GM23248 (cell line): ENCODE results near the gene KRTAP3-1. TPM values are rescaled to one million over a fixed set of nuclear protein-coding genes. Genes with fewer than 3 reads are reported as not detected.

Experiments
- DNase-seq: peaks from one replicate; pipeline ENCODE4 v3.0.0-alpha.2; 2015
- H2AFZ ChIP-seq: fragments of 200-600 bp; sonication (generic); 2 replicates; pipeline ENCODE4 v1.6.1; 2016; ENCODE audit warnings: antibody characterized with exemption
- H3F3A ChIP-seq: fragments of 200-600 bp; sonication (generic); 2 replicates; pipeline ENCODE4 v1.6.1; 2016; ENCODE audit warnings: mild to moderate bottlenecking, antibody characterized with exemption, mixed run types; ENCODE audit not compliant: insufficient read depth
- H3K27ac ChIP-seq: fragments of 200-600 bp; sonication (generic); 2 replicates; pipeline ENCODE4 v1.5.1; 2016; ENCODE audit warnings: mild to moderate bottlenecking
- H3K27me3 ChIP-seq: fragments of 200-600 bp; sonication (generic); replicated peaks from 2 replicates; pipeline ENCODE4 v1.6.1; 2016; ENCODE audit warnings: mild to moderate bottlenecking; ENCODE audit not compliant: insufficient read depth
- H3K36me3 ChIP-seq: fragments of 200-600 bp; sonication (generic); 2 replicates; pipeline ENCODE4 v1.6.1; 2016; ENCODE audit warnings: low read depth, mild to moderate bottlenecking
- H3K4me1 ChIP-seq: fragments of 200-600 bp; sonication (generic); 2 replicates; pipeline ENCODE4 v1.6.1; 2016; ENCODE audit warnings: mild to moderate bottlenecking; ENCODE audit not compliant: insufficient read depth
- H3K4me2 ChIP-seq: fragments of 200-600 bp; sonication (generic); one replicate; pipeline ENCODE4 v1.6.1; 2016; ENCODE audit warnings: mild to moderate bottlenecking; ENCODE audit not compliant: unreplicated experiment
- H3K4me3 ChIP-seq: fragments of 200-600 bp; sonication (generic); 2 replicates; pipeline ENCODE4 v1.5.1; 2016; ENCODE audit warnings: mild to moderate bottlenecking
- H3K79me2 ChIP-seq: fragments of 200-600 bp; sonication (generic); 2 replicates; pipeline ENCODE4 v1.6.1; 2016; ENCODE audit warnings: mild to moderate bottlenecking; ENCODE audit not compliant: insufficient read depth
- H3K9ac ChIP-seq: fragments of 200-600 bp; sonication (generic); 2 replicates; pipeline ENCODE4 v1.6.1; 2016; ENCODE audit warnings: mild to moderate bottlenecking
- H3K9me2 ChIP-seq: fragments of 200-600 bp; sonication (generic); 2 replicates; pipeline ENCODE4 v1.6.1; 2016; ENCODE audit warnings: mixed run types, mild to moderate bottlenecking, moderate library complexity; ENCODE audit not compliant: insufficient read depth
- H3K9me3 ChIP-seq: fragments of 200-600 bp; sonication (generic); one replicate; pipeline ENCODE4 v1.6.1; 2017; ENCODE audit warnings: low read depth
- H4K20me1 ChIP-seq: fragments of 200-600 bp; sonication (generic); 2 replicates; pipeline ENCODE4 v1.6.0; 2016; ENCODE audit not compliant: insufficient read depth
- EZH2 ChIP-seq: fragments of 200-600 bp; sonication (generic); IDR thresholded peaks from 2 replicates; pipeline ENCODE4 v1.6.1; 2018; ENCODE audit warnings: antibody characterized with exemption, mild to moderate bottlenecking; ENCODE audit not compliant: insufficient read depth, poor library complexity, severe bottlenecking
- EZH2phosphoT487 ChIP-seq: fragments of 200-600 bp; sonication (generic); IDR thresholded peaks from 2 replicates; pipeline ENCODE4 v1.6.1; 2018; ENCODE audit warnings: antibody characterized with exemption, moderate library complexity, mild to moderate bottlenecking, low read depth; ENCODE audit not compliant: insufficient read depth
- WGBS, 2 experiments: methylation state at CpG; one replicate each; pipeline ENCODE4 v1.1.6; 2015 to 2017; ENCODE audit warnings: low lambda C conversion rate in 2 of 2, low coverage in 1 of 2; ENCODE audit errors: missing lambda C conversion rate in 2 of 2; 5-methylcytosine and 5-hydroxymethylcytosine counted together
- in situ Hi-C: fragments of 300-500 bp; cut with MboI; formaldehyde crosslinking; loops from 2 replicates; pipeline ENCODE4 v1.15.0; 2020
- polyA plus RNA-seq: library from polyadenylated mRNA; unstranded; fragments of >200 nt; fragmentation: Nextera tagmentation; extraction: Ambion mirVana; gene quantifications from 2 replicates; pipeline ENCODE4 v1.2.1, GENCODE V29; 2016
- small RNA-seq: library from RNA; depleted of rRNA; stranded (forward); fragments of <200 nt; gene quantifications from one replicate; pipeline ENCODE3, GENCODE V24; 2014; ENCODE audit warnings: low read depth, low replicate concordance
- total RNA-seq: library from RNA; depleted of rRNA; stranded (reverse); fragments of >200 nt; shearing (Covaris generic); gene quantifications from 2 replicates; pipeline ENCODE4 v1.2.3, GENCODE V29; 2014; rRNA removed

Gene KRTAP3-1
- total and polyA plus RNA-seq, 2 experiments from 2014 or later, result not detected

DNA sequence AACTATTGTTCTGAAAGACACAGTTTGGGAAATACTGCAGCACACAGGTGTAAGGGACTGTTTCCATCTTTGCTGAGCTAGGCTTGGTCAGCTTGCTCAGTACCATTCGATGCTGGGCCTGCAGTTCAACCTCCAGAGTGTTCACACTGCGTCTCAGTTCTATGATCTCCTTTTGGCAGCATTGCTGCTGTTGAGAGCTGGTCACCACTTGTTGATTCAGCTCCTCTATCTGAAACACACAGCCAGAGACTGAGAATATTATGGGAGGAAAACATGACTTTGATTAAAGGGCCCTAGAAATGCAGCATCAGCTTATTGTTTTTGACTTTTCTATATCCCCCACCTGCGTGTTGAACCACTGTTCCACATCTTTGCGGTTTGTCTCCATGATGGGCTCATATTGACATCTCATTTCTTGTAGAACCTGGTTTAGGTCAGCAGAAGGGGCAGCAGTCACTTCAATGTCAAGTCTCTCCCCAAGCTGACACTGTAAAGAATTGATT, 46.8 kb downstream of the KRTAP3-1 start:
- H3K9me3 ChIP-seq, result no peaks in the 10 kb centered on the region
- H3K27me3 ChIP-seq, result no peaks in the 10 kb centered on the region
- TF ChIP-seq EZH2phosphoT487, result no peak
- no peak for TF ChIP-seq EZH2
- 82 to 91% methylated on average over 4 of the region's 4 CpGs for WGBS, 2 experiments
- no peak overlapping the region for H3K4me3 ChIP-seq
- in situ Hi-C loops, result no loop called here
- H2AFZ ChIP-seq, result no peak overlapping the region
- DNase-seq, result no peak
- no peaks in the 10 kb centered on the region for H3K79me2 ChIP-seq
- no peak overlapping the region for H3K27ac ChIP-seq
- H3K4me2 ChIP-seq, result no peak overlapping the region
- H4K20me1 ChIP-seq, result no peaks in the 10 kb centered on the region
- H3F3A ChIP-seq, result peaks cover 27% of the 10 kb centered on the region
- no peaks in the 10 kb centered on the region for H3K9me2 ChIP-seq
- H3K9ac ChIP-seq, result no peak overlapping the region
- H3K4me1 ChIP-seq, result peaks cover 26% of the 10 kb centered on the region
- no peaks in the 10 kb centered on the region for H3K36me3 ChIP-seq

DNA sequence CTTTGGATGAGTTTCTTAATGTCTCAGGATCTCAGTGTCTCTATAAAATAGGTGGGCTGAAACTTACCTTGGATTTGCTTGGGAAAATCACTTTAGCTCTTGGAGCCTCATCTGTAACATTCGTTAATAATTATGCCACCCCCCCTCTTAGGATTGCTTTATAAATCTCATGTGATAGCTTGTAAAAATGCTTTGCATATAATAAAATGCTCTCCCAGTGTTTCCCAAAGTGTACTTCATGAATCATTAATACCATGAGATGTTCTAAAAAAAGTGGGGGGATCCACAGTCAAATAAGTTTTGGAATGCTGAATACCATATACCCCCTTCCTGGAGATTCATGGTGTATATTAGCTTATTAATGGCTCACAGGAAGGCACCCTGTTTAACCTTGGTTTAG, 47.3 kb downstream of the KRTAP3-1 start:
- H4K20me1 ChIP-seq, result no peaks in the 10 kb centered on the region
- in situ Hi-C loops, result no loop called here
- no peaks in the 10 kb centered on the region for H3K79me2 ChIP-seq
- no peaks in the 10 kb centered on the region for H3K9me2 ChIP-seq
- H3K4me2 ChIP-seq, result no peak overlapping the region
- H3K36me3 ChIP-seq, result no peaks in the 10 kb centered on the region
- no peak overlapping the region for H2AFZ ChIP-seq
- no peak for DNase-seq
- no peak overlapping the region for H3K27ac ChIP-seq
- no peaks in the 10 kb centered on the region for H3K9me3 ChIP-seq
- no peak overlapping the region for H3K4me3 ChIP-seq
- no peak overlapping the region for H3K9ac ChIP-seq
- TF ChIP-seq EZH2 (no peak), EZH2phosphoT487 (no peak)
- no peaks in the 10 kb centered on the region for H3K27me3 ChIP-seq
- 17 to 22% methylated on average over 1 of the region's 1 CpG for WGBS, 2 experiments
- peaks cover 31% of the 10 kb centered on the region for H3K4me1 ChIP-seq
- H3F3A ChIP-seq, result peaks cover 31% of the 10 kb centered on the region

DNA sequence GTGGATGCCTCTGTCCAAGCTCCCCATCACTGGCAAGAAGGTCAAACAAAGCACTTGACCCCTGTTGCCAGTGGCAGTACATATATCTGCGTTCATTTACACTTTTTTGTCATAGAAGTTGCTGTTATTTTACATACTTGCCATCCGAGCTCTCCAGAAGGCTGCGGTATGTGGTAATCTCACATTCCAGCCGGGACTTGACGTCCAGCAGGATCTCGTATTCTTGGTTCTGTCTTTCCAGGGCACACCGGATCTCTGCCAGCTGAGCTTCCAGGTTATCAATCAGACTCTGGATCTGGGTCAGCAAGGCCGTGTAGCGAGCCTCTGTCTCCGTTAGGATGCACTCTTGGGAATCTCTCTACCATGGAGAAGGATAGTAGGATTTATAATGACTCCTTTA, 48.8 kb downstream of the KRTAP3-1 start:
- no peak overlapping the region for H3K4me2 ChIP-seq
- H3K9me2 ChIP-seq, result no peaks in the 10 kb centered on the region
- DNase-seq, result no peak
- TF ChIP-seq EZH2 (no peak), EZH2phosphoT487 (no peak)
- H3F3A ChIP-seq, result peaks cover 43% of the 10 kb centered on the region
- H3K9me3 ChIP-seq, result no peaks in the 10 kb centered on the region
- WGBS, 2 experiments, result 98% methylated on average over 10 of the region's 10 CpGs
- no peaks in the 10 kb centered on the region for H4K20me1 ChIP-seq
- no peak overlapping the region for H3K9ac ChIP-seq
- H3K79me2 ChIP-seq, result no peaks in the 10 kb centered on the region
- no peaks in the 10 kb centered on the region for H3K27me3 ChIP-seq
- H3K27ac ChIP-seq, result no peak overlapping the region
- H2AFZ ChIP-seq, result no peak overlapping the region
- no peaks in the 10 kb centered on the region for H3K36me3 ChIP-seq
- peaks cover 44% of the 10 kb centered on the region for H3K4me1 ChIP-seq
- H3K4me3 ChIP-seq, result no peak overlapping the region
- in situ Hi-C loops, result no loop called here

Small RNAs within 50 kb of the gene (small RNA-seq; reads per million reads assigned to genes)
- gene KRTAP3-4P, result not detected

Other genes starting within 250 kb of the KRTAP3-1 start
Only the 30 nearest of the 37 such genes appear.
- not detected in 2 replicates for gene KRT28, start 209.2 kb downstream of the KRTAP3-1 start, total RNA-seq
- not detected in 2 replicates for gene KRT28, start 209.2 kb downstream of the KRTAP3-1 start, polyA plus RNA-seq
- gene KRT10, start 186.5 kb downstream of the KRTAP3-1 start, total RNA-seq, result 21.8 and 23.3 TPM in 2 replicates
- 141 and 145 TPM in 2 replicates for gene KRT10, start 186.5 kb downstream of the KRTAP3-1 start, polyA plus RNA-seq
- not detected in 2 replicates for gene KRT12, start 141.9 kb downstream of the KRTAP3-1 start, total RNA-seq
- gene KRT12, start 141.9 kb downstream of the KRTAP3-1 start, polyA plus RNA-seq, result not detected in 2 replicates
- gene KRT20, start 123.9 kb downstream of the KRTAP3-1 start, total RNA-seq, result not detected in 2 replicates
- gene KRT20, start 123.9 kb downstream of the KRTAP3-1 start, polyA plus RNA-seq, result not detected in 2 replicates
- gene KRT23, start 71.5 kb downstream of the KRTAP3-1 start, total RNA-seq, result not detected in 2 replicates
- gene KRT23, start 71.5 kb downstream of the KRTAP3-1 start, polyA plus RNA-seq, result 0.13 TPM in 1 of 2 replicates, not detected in the other
- gene KRT39, start 42.2 kb downstream of the KRTAP3-1 start, total RNA-seq, result not detected in 2 replicates
- gene KRT39, start 42.2 kb downstream of the KRTAP3-1 start, polyA plus RNA-seq, result not detected in 2 replicates
- gene KRT40, start 24.8 kb downstream of the KRTAP3-1 start, total RNA-seq, result not detected in 2 replicates
- not detected in 2 replicates for gene KRT40, start 24.8 kb downstream of the KRTAP3-1 start, polyA plus RNA-seq
- gene KRTAP3-3, start 15.0 kb downstream of the KRTAP3-1 start, total RNA-seq, result not detected in 2 replicates
- gene KRTAP3-3, start 15.0 kb downstream of the KRTAP3-1 start, polyA plus RNA-seq, result not detected in 2 replicates
- not detected in 2 replicates for gene KRTAP3-2, start 9.2 kb downstream of the KRTAP3-1 start, total RNA-seq
- not detected in 2 replicates for gene KRTAP3-2, start 9.2 kb downstream of the KRTAP3-1 start, polyA plus RNA-seq
- gene KRTAP1-5, start 18.1 kb upstream of the KRTAP3-1 start, total RNA-seq, result 49.2 and 64.1 TPM in 2 replicates
- gene KRTAP1-5, start 18.1 kb upstream of the KRTAP3-1 start, polyA plus RNA-seq, result 127 and 134 TPM in 2 replicates
- gene KRTAP1-4, start 21.1 kb upstream of the KRTAP3-1 start, total RNA-seq, result not detected in 2 replicates
- gene KRTAP1-4, start 21.1 kb upstream of the KRTAP3-1 start, polyA plus RNA-seq, result not detected in 2 replicates
- gene KRTAP1-3, start 25.7 kb upstream of the KRTAP3-1 start, total RNA-seq, result not detected in 2 replicates
- gene KRTAP1-3, start 25.7 kb upstream of the KRTAP3-1 start, polyA plus RNA-seq, result not detected in 2 replicates
- 1.6 and 4.2 TPM in 2 replicates for gene KRTAP1-1, start 32.3 kb upstream of the KRTAP3-1 start, total RNA-seq
- 2.6 and 3.3 TPM in 2 replicates for gene KRTAP1-1, start 32.3 kb upstream of the KRTAP3-1 start, polyA plus RNA-seq
- gene KRTAP2-1, start 38.2 kb upstream of the KRTAP3-1 start, total RNA-seq, result not detected in 2 replicates
- not detected in 2 replicates for gene KRTAP2-1, start 38.2 kb upstream of the KRTAP3-1 start, polyA plus RNA-seq
- gene KRTAP2-2, start 46.1 kb upstream of the KRTAP3-1 start, total RNA-seq, result not detected in 2 replicates
- 0.51 and 0.74 TPM in 2 replicates for gene KRTAP2-2, start 46.1 kb upstream of the KRTAP3-1 start, polyA plus RNA-seq
- gene KRTAP2-3, start 51.0 kb upstream of the KRTAP3-1 start, total RNA-seq, result 0.38 and 13.4 TPM in 2 replicates
- 54.3 and 55.2 TPM in 2 replicates for gene KRTAP2-3, start 51.0 kb upstream of the KRTAP3-1 start, polyA plus RNA-seq
- gene KRTAP2-4, start 56.8 kb upstream of the KRTAP3-1 start, total RNA-seq, result not detected in 2 replicates
- not detected in 2 replicates for gene KRTAP2-4, start 56.8 kb upstream of the KRTAP3-1 start, polyA plus RNA-seq
- not detected in 2 replicates for gene KRTAP4-7, start 75.0 kb upstream of the KRTAP3-1 start, total RNA-seq
- gene KRTAP4-7, start 75.0 kb upstream of the KRTAP3-1 start, polyA plus RNA-seq, result not detected in 2 replicates
- gene KRTAP4-8, start 89.0 kb upstream of the KRTAP3-1 start, total RNA-seq, result not detected in 2 replicates
- 0.20 TPM in 1 of 2 replicates, not detected in the other for gene KRTAP4-8, start 89.0 kb upstream of the KRTAP3-1 start, polyA plus RNA-seq
- not detected in 2 replicates for gene KRTAP4-16, start 93.1 kb upstream of the KRTAP3-1 start, total RNA-seq
- gene KRTAP4-16, start 93.1 kb upstream of the KRTAP3-1 start, polyA plus RNA-seq, result not detected in 2 replicates
- gene KRTAP4-9, start 96.3 kb upstream of the KRTAP3-1 start, total RNA-seq, result not detected in 2 replicates
- gene KRTAP4-9, start 96.3 kb upstream of the KRTAP3-1 start, polyA plus RNA-seq, result 0.49 and 0.51 TPM in 2 replicates
- gene KRTAP4-11, start 109.2 kb upstream of the KRTAP3-1 start, total RNA-seq, result not detected in 2 replicates
- gene KRTAP4-11, start 109.2 kb upstream of the KRTAP3-1 start, polyA plus RNA-seq, result 0.29 TPM in 1 of 2 replicates, not detected in the other
- gene KRTAP4-12, start 115.1 kb upstream of the KRTAP3-1 start, total RNA-seq, result not detected in 2 replicates
- 1.7 and 1.8 TPM in 2 replicates for gene KRTAP4-12, start 115.1 kb upstream of the KRTAP3-1 start, polyA plus RNA-seq
- not detected in 2 replicates for gene KRTAP4-6, start 131.4 kb upstream of the KRTAP3-1 start, total RNA-seq
- not detected in 2 replicates for gene KRTAP4-6, start 131.4 kb upstream of the KRTAP3-1 start, polyA plus RNA-seq
- gene KRTAP4-5, start 140.7 kb upstream of the KRTAP3-1 start, total RNA-seq, result not detected in 2 replicates
- not detected in 2 replicates for gene KRTAP4-5, start 140.7 kb upstream of the KRTAP3-1 start, polyA plus RNA-seq
- gene KRTAP4-4, start 151.6 kb upstream of the KRTAP3-1 start, total RNA-seq, result not detected in 2 replicates
- not detected in 2 replicates for gene KRTAP4-4, start 151.6 kb upstream of the KRTAP3-1 start, polyA plus RNA-seq
- gene KRTAP4-3, start 159.1 kb upstream of the KRTAP3-1 start, total RNA-seq, result not detected in 2 replicates
- gene KRTAP4-3, start 159.1 kb upstream of the KRTAP3-1 start, polyA plus RNA-seq, result not detected in 2 replicates
- gene KRTAP4-2, start 169.1 kb upstream of the KRTAP3-1 start, total RNA-seq, result not detected in 2 replicates
- not detected in 2 replicates for gene KRTAP4-2, start 169.1 kb upstream of the KRTAP3-1 start, polyA plus RNA-seq
- 0.76 TPM in 1 of 2 replicates, not detected in the other for gene KRTAP4-1, start 175.8 kb upstream of the KRTAP3-1 start, total RNA-seq
- not detected in 2 replicates for gene KRTAP4-1, start 175.8 kb upstream of the KRTAP3-1 start, polyA plus RNA-seq
- not detected in 2 replicates for gene KRTAP9-1, start 180.8 kb upstream of the KRTAP3-1 start, total RNA-seq
- not detected in 2 replicates for gene KRTAP9-1, start 180.8 kb upstream of the KRTAP3-1 start, polyA plus RNA-seq